Kidney (tissue), 14 donors: ENCODE measurements around the gene HJURP. TPM values are rescaled to one million over a fixed set of nuclear protein-coding genes. Genes with fewer than 3 reads are reported as not detected.

Experiments used
- DNase-seq, 5 donors: peaks; one replicate each; pipeline ENCODE4 v3.0.0-alpha.2; 2013 to 2020
- FAIRE-seq: peaks from 2 replicates; lab custom pipeline; 2012; peaks lifted over from hg19 to GRCh38; lab: Jason Lieb, UNC
- H3K27ac ChIP-seq, 2 donors: one replicate each; pipeline ENCODE4 v1.7.0; 2013; ENCODE audit warnings: low read depth in 2 of 2, low read length in 2 of 2, inconsistent platforms in 1 of 2
- H3K27me3 ChIP-seq: one replicate; pipeline ENCODE4 v1.7.1; 2013; ENCODE audit warnings: low read length, inconsistent platforms; ENCODE audit not compliant: control insufficient read depth, insufficient read depth
- H3K36me3 ChIP-seq, 3 donors: one replicate each; pipeline versions ENCODE4 v1.7.0 to v1.7.1; 2013; ENCODE audit warnings: low read length in 3 of 3, control low read depth in 1 of 3, inconsistent platforms in 1 of 3; ENCODE audit not compliant: insufficient read depth in 3 of 3, control insufficient read depth in 2 of 3
- H3K4me1 ChIP-seq, 3 donors: one replicate each; pipeline versions ENCODE4 v1.7.0 to v1.7.1; 2013; ENCODE audit warnings: low read length in 3 of 3, inconsistent platforms in 1 of 3, low read depth in 1 of 3; ENCODE audit not compliant: control insufficient read depth in 2 of 3, insufficient read depth in 2 of 3
- H3K4me3 ChIP-seq, 3 donors: one replicate each; pipeline versions ENCODE4 v1.7.0 to v1.8.1; 2013; ENCODE audit warnings: low read length in 3 of 3, control low read depth in 1 of 3, inconsistent platforms in 1 of 3
- H3K9ac ChIP-seq, 3 donors: one replicate each; pipeline versions ENCODE4 v1.7.0 to v1.7.1; 2013; ENCODE audit warnings: low read length in 3 of 3, control low read depth in 1 of 3, inconsistent platforms in 1 of 3
- H3K9me3 ChIP-seq, 3 donors: one replicate each; pipeline versions ENCODE4 v1.7.0 to v1.7.1; 2013; ENCODE audit warnings: low read length in 3 of 3, control low read depth in 1 of 3, inconsistent platforms in 1 of 3; ENCODE audit not compliant: control insufficient read depth in 2 of 3, insufficient read depth in 1 of 3
- CTCF ChIP-seq: IDR thresholded peaks from 3 replicates; pipeline ENCODE4 v1.5.1; 2012; ENCODE audit warnings: mild to moderate bottlenecking, moderate library complexity, borderline replicate concordance; ENCODE audit not compliant: insufficient read depth; ENCODE audit errors: extremely low read depth
- intact Hi-C: fragments of 100-400 bp; cut with DNase I; formaldehyde crosslinking; loops from one replicate; pipeline ENCODE4 v1.11.1; 2022
- polyA plus RNA-seq: library from polyadenylated mRNA; stranded (reverse); fragments of 350-450 nt; fragmentation: Illumina TruSeq; extraction: RNeasy Lipid Tissue Mini Kit (QIAGEN cat#74804); gene quantifications from one replicate; pipeline ENCODE4 v1.2.3, GENCODE V29; 2014; ENCODE audit warnings: low read depth, low replicate concordance; ENCODE audit not compliant: insufficient read depth
- total RNA-seq: library from RNA; stranded (reverse); fragmentation: NEBNext Ultra II Directional; extraction: Animal tissue kit (Norgen Biotek cat#: 25700); gene quantifications from one replicate; pipeline ENCODE4 v1.2.1, GENCODE V29; 2021
- donor health status: control.
- donor health status: control.
- donor health status: control.
- donor health status: control.
- donor health status: control.
- donor health status: DM: yes; HTN: yes; CAD: no.
- donor health status: Normal renal cell carcinoma (clear cell type).

HJURP gene
- total and polyA plus RNA-seq, 2 donors from 2014 or later, result 0.94 TPM; not detected in 1

- Histone ChIP-seq H3K9ac (no peak overlapping the region), H3K4me3 (no peak overlapping the region), H3K9me3 (no peaks in the 10 kb centered on the region), H3K27ac (no peak overlapping the region), H3K27me3 (no peaks in the 10 kb centered on the region), H3K36me3 (no peaks in the 10 kb centered on the region), H3K4me1 (no peaks in the 10 kb centered on the region)
- intact Hi-C loops, result no loop called here
- no peak for TF ChIP-seq CTCF
- FAIRE-seq (no peak), DNase-seq (peak in 1 of 5 donors; percentile 13)
Observed at GRCh38 chr2:233816334-233816733, 38.0 kb downstream of the HJURP start.

GRCh38 chr2:233815861-233816260, 38.5 kb downstream of the HJURP start:
- intact Hi-C loops, result no loop called here
- TF ChIP-seq CTCF, result no peak
- no peaks in the 10 kb centered on the region for H3K36me3 ChIP-seq
- H3K27ac ChIP-seq, result no peak overlapping the region
- no peaks in the 10 kb centered on the region for H3K4me1 ChIP-seq
- no peak overlapping the region for H3K4me3 ChIP-seq
- FAIRE-seq (no peak), DNase-seq (no peak)
- no peak overlapping the region for H3K9ac ChIP-seq
- no peaks in the 10 kb centered on the region for H3K9me3 ChIP-seq
- H3K27me3 ChIP-seq, result no peaks in the 10 kb centered on the region

GRCh38 chr2:233814056-233814835, 40.1 kb downstream of the HJURP start:
- H3K27ac ChIP-seq, result no peak overlapping the region
- TF ChIP-seq CTCF, result no peak
- no peaks in the 10 kb centered on the region for H3K9me3 ChIP-seq
- FAIRE-seq, result no peak
- peak in 2 of 5 donors; percentile 22 to 27 for DNase-seq
- H3K4me1 ChIP-seq, result no peaks in the 10 kb centered on the region
- no peak overlapping the region for H3K4me3 ChIP-seq
- no peaks in the 10 kb centered on the region for H3K36me3 ChIP-seq
- H3K27me3 ChIP-seq, result no peaks in the 10 kb centered on the region
- no peak overlapping the region for H3K9ac ChIP-seq
- intact Hi-C loops, result no loop called here
